ENCODE results near the gene PTN. TPM values are rescaled to one million over a fixed set of nuclear protein-coding genes. Genes with fewer than 3 reads are reported as not detected.

The PTN gene
- total and polyA plus RNA-seq, 10 of the 15 experiments (the other 5 are each of a cell fraction or from before 2014, with no cell fraction given): 0.09 to 1.2 (median 0.13) TPM; not detected in 7

DNA sequence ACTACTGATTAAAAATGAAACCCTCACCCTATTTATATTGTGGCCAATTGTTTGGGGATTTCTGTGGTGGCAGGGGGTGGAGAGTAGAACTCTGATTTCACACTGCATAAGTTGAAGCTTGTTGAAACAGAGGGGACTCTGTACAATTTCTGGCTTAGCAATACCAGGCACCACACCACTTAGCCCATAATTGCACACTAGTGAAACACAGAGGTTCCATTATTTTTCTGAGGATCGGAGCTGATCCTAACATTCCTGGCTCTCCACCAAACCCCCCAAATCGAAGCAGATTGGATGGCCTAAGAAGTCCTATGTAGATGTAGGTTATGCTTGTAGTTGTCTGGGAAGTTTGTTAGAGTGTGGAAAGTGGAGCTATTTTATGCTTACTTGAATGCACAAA, 47.0 kb downstream of the PTN start:
- Histone ChIP-seq H3K27ac (ENCODE audit: control insufficient read depth, insufficient read depth) (no peak overlapping the region), H4K20me1 (ENCODE audit: control insufficient read depth, insufficient read depth) (no peaks in the 10 kb centered on the region)
- 9% methylated on average over 2 of the region's 2 CpGs for WGBS (ENCODE audit: insufficient coverage, insufficient replicate concordance, low lambda C conversion rate, missing lambda C conversion rate)

More for the DNA sequence above, 47.0 kb downstream of the PTN start:
- in situ Hi-C loops (cut with MboI): no loop called here
- no peak for TF ChIP-seq NR2C2 (IDR thresholded peaks at IDR 0.05; ENCODE audit: borderline replicate concordance, control insufficient read depth, insufficient read length, low read depth)
- TF ChIP-seq PAX8 (IDR thresholded peaks at IDR 0.05): no peak
- no peak for TF ChIP-seq TAF1 (IDR thresholded peaks at IDR 0.05; ENCODE audit: borderline replicate concordance, low read depth, low read length)
- TF ChIP-seq, protein P1, sequence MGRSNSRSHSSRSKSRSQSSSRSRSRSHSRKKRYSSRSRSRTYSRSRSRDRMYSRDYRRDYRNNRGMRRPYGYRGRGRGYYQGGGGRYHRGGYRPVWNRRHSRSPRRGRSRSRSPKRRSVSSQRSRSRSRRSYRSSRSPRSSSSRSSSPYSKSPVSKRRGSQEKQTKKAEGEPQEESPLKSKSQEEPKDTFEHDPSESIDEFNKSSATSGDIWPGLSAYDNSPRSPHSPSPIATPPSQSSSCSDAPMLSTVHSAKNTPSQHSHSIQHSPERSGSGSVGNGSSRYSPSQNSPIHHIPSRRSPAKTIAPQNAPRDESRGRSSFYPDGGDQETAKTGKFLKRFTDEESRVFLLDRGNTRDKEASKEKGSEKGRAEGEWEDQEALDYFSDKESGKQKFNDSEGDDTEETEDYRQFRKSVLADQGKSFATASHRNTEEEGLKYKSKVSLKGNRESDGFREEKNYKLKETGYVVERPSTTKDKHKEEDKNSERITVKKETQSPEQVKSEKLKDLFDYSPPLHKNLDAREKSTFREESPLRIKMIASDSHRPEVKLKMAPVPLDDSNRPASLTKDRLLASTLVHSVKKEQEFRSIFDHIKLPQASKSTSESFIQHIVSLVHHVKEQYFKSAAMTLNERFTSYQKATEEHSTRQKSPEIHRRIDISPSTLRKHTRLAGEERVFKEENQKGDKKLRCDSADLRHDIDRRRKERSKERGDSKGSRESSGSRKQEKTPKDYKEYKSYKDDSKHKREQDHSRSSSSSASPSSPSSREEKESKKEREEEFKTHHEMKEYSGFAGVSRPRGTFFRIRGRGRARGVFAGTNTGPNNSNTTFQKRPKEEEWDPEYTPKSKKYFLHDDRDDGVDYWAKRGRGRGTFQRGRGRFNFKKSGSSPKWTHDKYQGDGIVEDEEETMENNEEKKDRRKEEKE (IDR thresholded peaks at IDR 0.05): no peak
- TF ChIP-seq RBBP5 (conservative IDR thresholded peaks at IDR 0.05): no peak
- ChIA-PET RAD21 (ENCODE audit: unreplicated experiment) (no interaction called here), CTCF (interaction anchor here (0.9 to 1.3 kb wide), 4 partner anchors 8 to 26 kb away, joined by 3 read pairs; no protein-coding TSS in a partner anchor), SMC1A (ENCODE audit: uncharacterized antibody, unreplicated experiment) (interaction anchor here (0.7 to 1.5 kb wide), 2 partner anchors 14 to 48 kb away, joined by 3 read pairs; no protein-coding TSS in a partner anchor), POLR2A (no interaction called here)
- intact Hi-C loops (cut with micrococcal nuclease; ENCODE audit: unreplicated experiment): no loop called here
- Histone ChIP-seq H3K36me3 (ENCODE audit: control insufficient read depth in 2 of 2, insufficient read depth in 2 of 2, low read length in 1 of 2) (no peaks in the 10 kb centered on the region), H3K4me3 (no peak overlapping the region), H2AFZ (ENCODE audit: control insufficient read depth, low read depth, low read length) (no peak overlapping the region), H3K27me3 (replicated peaks in 1 of 2; ENCODE audit: control insufficient read depth in 2 of 2, insufficient read depth in 2 of 2, low read length in 1 of 2) (no peaks in the 10 kb centered on the region), H3K4me2 (ENCODE audit: control insufficient read depth, insufficient read depth) (no peak overlapping the region), H3K4me1 (ENCODE audit: control insufficient read depth, insufficient read depth, low read length) (no peaks in the 10 kb centered on the region), H3K79me2 (ENCODE audit: control insufficient read depth, insufficient read depth, low read length) (no peaks in the 10 kb centered on the region), H3K9me3 (replicated peaks; ENCODE audit: control insufficient read depth, insufficient read depth, low read length) (no peaks in the 10 kb centered on the region), H3K9ac (ENCODE audit: control insufficient read depth, insufficient read depth, low read length) (no peak overlapping the region)
- no TSS peak for BruUV-seq (replicated peaks)
- ATAC-seq (no peak), FAIRE-seq (no peak), DNase-seq (ENCODE audit: low read depth, low spot score) (no peak)
